OCI-LY1 (cell line): Measurements from ENCODE around the gene GPR33.

Experiments
- H2AFZ ChIP-seq: fragments of 200-600 bp; sonication (generic), shearing (Covaris generic); 2 replicates; pipeline ENCODE4 v1.6.0; 2014; ENCODE audit warnings: antibody characterized with exemption, mild to moderate bottlenecking, low read length
- H3F3A ChIP-seq: fragments of 200-600 bp; sonication (generic), shearing (Covaris generic); 2 replicates; pipeline ENCODE4 v1.6.0; 2014; ENCODE audit warnings: mild to moderate bottlenecking, antibody characterized with exemption, low read length, moderate library complexity; ENCODE audit not compliant: insufficient read depth
- H3K27ac ChIP-seq: fragments of 200-600 bp; sonication (generic); 2 replicates; pipeline ENCODE4 v1.5.1; 2014; ENCODE audit warnings: low read length, mixed run types, mild to moderate bottlenecking, low read depth; ENCODE audit not compliant: poor library complexity, severe bottlenecking
- H3K27me3 ChIP-seq: fragments of 200-600 bp; sonication (generic); 2 replicates; pipeline ENCODE4 v1.6.0; 2014; ENCODE audit warnings: antibody characterized with exemption, mild to moderate bottlenecking, low read length, moderate library complexity; ENCODE audit not compliant: insufficient read depth
- H3K36me3 ChIP-seq: fragments of 200-600 bp; sonication (generic); 2 replicates; pipeline ENCODE4 v1.6.1; 2014; ENCODE audit warnings: mild to moderate bottlenecking, antibody characterized with exemption, low read length, moderate library complexity, mixed read lengths; ENCODE audit not compliant: insufficient read depth
- H3K4me1 ChIP-seq: fragments of 200-600 bp; sonication (generic); 2 replicates; pipeline ENCODE4 v1.5.1; 2014; ENCODE audit warnings: mild to moderate bottlenecking, low read length, moderate library complexity; ENCODE audit not compliant: insufficient read depth, severe bottlenecking
- H3K4me2 ChIP-seq: fragments of 200-600 bp; sonication (generic), shearing (Covaris generic); 2 replicates; pipeline ENCODE4 v1.6.1; 2014; ENCODE audit warnings: low read length
- H3K4me3 ChIP-seq: fragments of 200-600 bp; sonication (generic); 2 replicates; pipeline ENCODE4 v1.5.1; 2014; ENCODE audit warnings: low read length, low read depth, mild to moderate bottlenecking, mixed read lengths; ENCODE audit not compliant: poor library complexity, severe bottlenecking
- H3K79me2 ChIP-seq: fragments of 200-600 bp; shearing (Covaris generic); 2 replicates; pipeline ENCODE4 v1.6.1; 2016; ENCODE audit warnings: mixed run types, low read length, mixed read lengths; ENCODE audit not compliant: insufficient read depth
- H3K9ac ChIP-seq: fragments of 200-600 bp; sonication (generic), shearing (Covaris generic); 2 replicates; pipeline ENCODE4 v1.6.1; 2014; ENCODE audit warnings: mild to moderate bottlenecking, low read length, mixed read lengths
- H3K9me2 ChIP-seq: fragments of 200-600 bp; sonication (generic), shearing (Covaris generic); 2 replicates; pipeline ENCODE4 v1.6.1; 2014; ENCODE audit warnings: low read depth, mild to moderate bottlenecking, low read length, mixed read lengths
- H3K9me3 ChIP-seq: fragments of 200-600 bp; shearing (Covaris generic); 2 replicates; pipeline ENCODE4 v1.6.1; 2014; ENCODE audit warnings: low read length, mixed read lengths
- H4K20me1 ChIP-seq: fragments of 200-600 bp; sonication (generic), shearing (Covaris generic); 2 replicates; pipeline ENCODE4 v1.6.0; 2016; ENCODE audit warnings: mild to moderate bottlenecking, low read length; ENCODE audit not compliant: insufficient read depth
- EZH2 ChIP-seq: fragments of 200-600 bp; sonication (generic), shearing (Covaris generic); IDR thresholded peaks from 2 replicates; pipeline ENCODE4 v1.8.0; 2017; ENCODE audit warnings: borderline replicate concordance, mixed run types, mild to moderate bottlenecking, antibody characterized with exemption, low read length, moderate library complexity, mixed read lengths
- TF ChIP-seq, protein P1 (sequence below): fragments of 200-600 bp; sonication (generic), shearing (Covaris generic); IDR thresholded peaks from 2 replicates; pipeline ENCODE4 v1.5.1; 2017; ENCODE audit warnings: mild to moderate bottlenecking, antibody characterized with exemption, low read length, moderate library complexity, mixed read lengths

The GPR33 gene

GRCh38 chr14:31449971-31450610, 37.7 kb downstream of the GPR33 start:
- Histone ChIP-seq H3K27ac (no peak overlapping the region), H3K9me3 (no peaks in the 10 kb centered on the region), H3K9me2 (no peaks in the 10 kb centered on the region), H3K79me2 (peaks cover 10% of the 10 kb centered on the region; the same call in 1 of the 2 replicates), H2AFZ (no peak overlapping the region), H3K4me3 (no peak overlapping the region), H4K20me1 (no peaks in the 10 kb centered on the region), H3F3A (0 out of 2 replicates have a peak, but pooled peaks cover 4% of the 10 kb centered on the region), H3K4me1 (peaks cover 16% of the 10 kb centered on the region), H3K36me3 (peaks cover 70% of the 10 kb centered on the region), H3K9ac (no peak overlapping the region), H3K4me2 (no peak overlapping the region), H3K27me3 (no peaks in the 10 kb centered on the region)
- TF ChIP-seq EZH2, result no peak
- TF ChIP-seq, protein P1, sequence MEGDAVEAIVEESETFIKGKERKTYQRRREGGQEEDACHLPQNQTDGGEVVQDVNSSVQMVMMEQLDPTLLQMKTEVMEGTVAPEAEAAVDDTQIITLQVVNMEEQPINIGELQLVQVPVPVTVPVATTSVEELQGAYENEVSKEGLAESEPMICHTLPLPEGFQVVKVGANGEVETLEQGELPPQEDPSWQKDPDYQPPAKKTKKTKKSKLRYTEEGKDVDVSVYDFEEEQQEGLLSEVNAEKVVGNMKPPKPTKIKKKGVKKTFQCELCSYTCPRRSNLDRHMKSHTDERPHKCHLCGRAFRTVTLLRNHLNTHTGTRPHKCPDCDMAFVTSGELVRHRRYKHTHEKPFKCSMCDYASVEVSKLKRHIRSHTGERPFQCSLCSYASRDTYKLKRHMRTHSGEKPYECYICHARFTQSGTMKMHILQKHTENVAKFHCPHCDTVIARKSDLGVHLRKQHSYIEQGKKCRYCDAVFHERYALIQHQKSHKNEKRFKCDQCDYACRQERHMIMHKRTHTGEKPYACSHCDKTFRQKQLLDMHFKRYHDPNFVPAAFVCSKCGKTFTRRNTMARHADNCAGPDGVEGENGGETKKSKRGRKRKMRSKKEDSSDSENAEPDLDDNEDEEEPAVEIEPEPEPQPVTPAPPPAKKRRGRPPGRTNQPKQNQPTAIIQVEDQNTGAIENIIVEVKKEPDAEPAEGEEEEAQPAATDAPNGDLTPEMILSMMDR, result peak; percentile 68

DNA sequence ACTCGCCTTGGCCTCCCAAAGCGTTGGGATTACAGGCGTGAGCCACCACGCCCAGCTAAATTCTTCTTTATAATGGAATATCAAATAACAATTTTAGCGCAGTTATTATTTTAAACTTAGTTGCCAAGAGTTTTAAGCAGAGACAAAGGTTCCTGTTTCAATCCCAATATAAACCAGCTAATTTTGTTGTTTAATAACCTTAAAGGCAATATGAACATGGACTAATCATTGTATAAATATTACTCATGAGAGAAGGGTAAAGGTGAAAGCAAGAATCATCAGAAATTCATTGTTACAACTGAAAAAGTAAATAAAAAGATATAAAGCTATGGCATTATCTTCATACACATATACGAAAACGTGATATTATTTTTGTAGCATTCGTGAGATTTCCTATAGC, 38.7 kb downstream of the GPR33 start:
- H3K4me2 ChIP-seq, result no peak overlapping the region

DNA sequence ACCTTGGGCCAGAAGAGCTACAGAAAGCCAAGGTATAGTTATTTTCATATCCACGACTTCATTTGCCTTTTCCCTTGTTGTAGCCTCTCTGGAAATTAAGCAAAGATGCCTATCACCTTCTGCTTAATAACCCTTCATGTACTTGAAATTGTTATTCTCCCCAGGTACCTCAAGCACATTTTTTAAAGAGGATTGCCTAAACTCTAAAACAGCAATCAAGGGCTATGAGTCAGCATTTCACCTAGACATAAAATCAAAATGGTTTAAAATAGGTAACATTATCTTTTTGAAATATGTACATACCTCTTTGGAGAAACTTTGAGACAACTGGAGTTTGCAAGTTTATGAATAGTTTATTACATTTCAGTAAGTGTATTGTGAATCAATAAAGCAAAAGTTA, 42.1 kb downstream of the GPR33 start:
- H3K9me3 ChIP-seq, result no peaks in the 10 kb centered on the region
- no peaks in the 10 kb centered on the region for H3K79me2 ChIP-seq
- H2AFZ ChIP-seq, result no peak overlapping the region
- no peak overlapping the region for H3K9ac ChIP-seq
- H3F3A ChIP-seq, result 0 out of 2 replicates have a peak, but pooled peaks cover 2% of the 10 kb centered on the region
- no peak for TF ChIP-seq EZH2
- TF ChIP-seq, protein P1, result no peak
- H3K27ac ChIP-seq, result no peak overlapping the region
- no peaks in the 10 kb centered on the region for H4K20me1 ChIP-seq
- H3K4me1 ChIP-seq, result no peaks in the 10 kb centered on the region
- no peak overlapping the region for H3K4me3 ChIP-seq
- H3K27me3 ChIP-seq, result no peaks in the 10 kb centered on the region
- peaks cover 51% of the 10 kb centered on the region for H3K36me3 ChIP-seq
- no peak overlapping the region for H3K4me2 ChIP-seq
- H3K9me2 ChIP-seq, result no peaks in the 10 kb centered on the region

More for the DNA sequence above, 38.7 kb downstream of the GPR33 start:
- H3K9me3 ChIP-seq, result no peaks in the 10 kb centered on the region
- peaks cover 73% of the 10 kb centered on the region for H3K36me3 ChIP-seq
- H3K27me3 ChIP-seq, result no peaks in the 10 kb centered on the region
- H3K79me2 ChIP-seq, result 0 out of 2 replicates have a peak, but pooled peaks cover under 1% of the 10 kb centered on the region
- H3K9ac ChIP-seq, result no peak overlapping the region
- 0 out of 2 replicates have a peak, but pooled peaks cover 4% of the 10 kb centered on the region for H3F3A ChIP-seq
- H3K4me3 ChIP-seq, result no peak overlapping the region
- H3K27ac ChIP-seq, result no peak overlapping the region
- TF ChIP-seq, protein P1, result no peak
- peaks cover 6% of the 10 kb centered on the region for H3K4me1 ChIP-seq
- H2AFZ ChIP-seq, result no peak overlapping the region
- no peaks in the 10 kb centered on the region for H4K20me1 ChIP-seq
- no peaks in the 10 kb centered on the region for H3K9me2 ChIP-seq
